ENCODE results near the gene CDCA3.

Gene CDCA3

DNA sequence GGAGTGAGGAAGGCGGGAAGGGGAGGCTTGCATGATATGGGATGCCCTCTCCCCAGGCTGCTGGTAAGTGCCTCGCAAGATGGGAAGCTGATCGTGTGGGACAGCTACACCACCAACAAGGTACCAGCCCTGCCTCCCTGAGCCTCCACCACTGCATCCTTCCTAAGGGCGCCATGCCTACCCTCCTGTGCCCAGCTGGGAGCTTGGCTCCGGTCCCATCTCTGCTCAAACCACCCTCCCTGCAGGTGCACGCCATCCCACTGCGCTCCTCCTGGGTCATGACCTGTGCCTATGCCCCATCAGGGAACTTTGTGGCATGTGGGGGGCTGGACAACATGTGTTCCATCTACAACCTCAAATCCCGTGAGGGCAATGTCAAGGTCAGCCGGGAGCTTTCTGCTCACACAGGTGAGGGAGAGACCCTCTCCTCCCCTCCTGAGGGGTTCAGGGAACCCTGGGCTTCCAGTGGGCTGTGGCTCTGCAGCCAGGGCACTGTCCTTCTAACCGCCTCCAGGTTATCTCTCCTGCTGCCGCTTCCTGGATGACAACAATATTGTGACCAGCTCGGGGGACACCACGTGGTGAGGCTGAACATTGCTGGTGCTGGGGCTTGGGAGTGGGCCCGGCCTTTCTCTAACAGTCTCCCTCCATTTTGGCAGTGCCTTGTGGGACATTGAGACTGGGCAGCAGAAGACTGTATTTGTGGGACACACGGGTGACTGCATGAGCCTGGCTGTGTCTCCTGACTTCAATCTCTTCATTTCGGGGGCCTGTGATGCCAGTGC lies 7.8 kb downstream of the CDCA3 start:
- Mint-ChIP-seq H3K27me3 (no peaks in the 10 kb centered on the region), H3K36me3 (ENCODE audit: insufficient read depth) (peaks cover 5% of the 10 kb centered on the region), H3K9me3 (no peaks in the 10 kb centered on the region), H3K4me3 (no peak overlapping the region), H3K4me1 (no peaks in the 10 kb centered on the region), H3K27ac (ENCODE audit: low read depth) (no peak overlapping the region)
- no peak for DNase-seq (ENCODE audit: low spot score in 2 of 2)
- ATAC-seq (replicated peaks; ENCODE audit: extremely low read depth, poor library complexity, severe bottlenecking): no peak

DNA sequence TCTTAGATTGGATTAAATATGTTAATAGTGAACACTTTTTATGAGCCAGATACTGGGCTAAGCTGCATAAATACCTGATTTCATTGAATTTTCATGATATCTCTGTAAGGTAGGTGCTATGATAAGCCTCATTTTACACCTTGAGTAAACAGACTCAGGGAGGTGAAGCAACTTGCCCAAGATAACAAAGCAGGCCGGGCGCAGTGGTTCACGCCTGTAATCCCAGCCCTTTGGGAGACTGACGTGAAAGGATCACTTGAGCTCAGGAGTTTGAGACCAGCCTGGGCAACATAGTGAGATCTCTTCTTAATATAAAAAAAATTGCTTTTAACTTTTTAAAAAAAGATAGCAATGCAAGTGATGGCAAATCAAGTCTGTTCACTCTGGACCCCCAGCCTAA lies 9.0 kb downstream of the CDCA3 start:
- H3K36me3 Mint-ChIP-seq (ENCODE audit: insufficient read depth): peaks cover 5% of the 10 kb centered on the region
- no peaks in the 10 kb centered on the region for H3K27me3 Mint-ChIP-seq
- no peaks in the 10 kb centered on the region for H3K4me1 Mint-ChIP-seq
- DNase-seq (ENCODE audit: low spot score in 2 of 2): no peak
- no peak overlapping the region for H3K27ac Mint-ChIP-seq (ENCODE audit: low read depth)
- no peak for ATAC-seq (replicated peaks; ENCODE audit: extremely low read depth, poor library complexity, severe bottlenecking)
- H3K4me3 Mint-ChIP-seq: no peak overlapping the region
- H3K9me3 Mint-ChIP-seq: no peaks in the 10 kb centered on the region

- no peak for ATAC-seq (replicated peaks; ENCODE audit: extremely low read depth, poor library complexity, severe bottlenecking)
- Mint-ChIP-seq H3K4me3 (no peak within 1 kb of the TSS), H3K36me3 (ENCODE audit: insufficient read depth) (peaks cover 5% of the 10 kb centered on the region), H3K9me3 (no peaks in the 10 kb centered on the region), H3K4me1 (no peaks in the 10 kb centered on the region), H3K27me3 (no peaks in the 10 kb centered on the region), H3K27ac (ENCODE audit: low read depth) (no peak within 1 kb of the TSS)
- no peak for DNase-seq (ENCODE audit: low spot score in 2 of 2)
Observed at GRCh38 chr12:6840761-6841515, 10.1 kb downstream of the CDCA3 start, which contains the start of gene GNB3. Gene GNB3 (plus strand): TSS chr12:6840925. CDS start chr12:6841288, 363 bp downstream.

DNA sequence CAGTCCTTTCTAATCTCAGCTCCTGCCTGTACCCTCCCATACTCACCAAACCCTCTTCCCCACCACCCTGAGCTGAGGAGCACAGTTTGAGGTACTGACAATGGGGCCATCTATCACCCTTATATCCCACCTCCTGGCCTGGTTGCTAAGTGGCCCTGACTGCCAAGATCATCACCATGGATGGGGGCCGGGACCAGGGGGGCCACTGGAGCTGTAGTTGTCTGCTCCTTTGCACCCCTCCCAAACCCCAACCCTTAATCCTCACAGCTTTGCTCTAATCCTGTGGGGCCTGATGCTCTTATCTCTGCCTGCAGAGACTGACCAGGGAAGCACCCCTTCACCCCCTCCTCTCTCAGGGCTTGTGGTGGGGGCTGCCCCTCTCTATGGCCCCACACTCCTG lies 10.8 kb downstream of the CDCA3 start:
- Mint-ChIP-seq H3K27ac (ENCODE audit: low read depth) (no peak overlapping the region), H3K27me3 (no peaks in the 10 kb centered on the region), H3K9me3 (no peaks in the 10 kb centered on the region), H3K4me1 (no peaks in the 10 kb centered on the region), H3K36me3 (ENCODE audit: insufficient read depth) (peaks cover 3% of the 10 kb centered on the region), H3K4me3 (no peak overlapping the region)
- no peak for DNase-seq (ENCODE audit: low spot score in 2 of 2)
- no peak for ATAC-seq (replicated peaks; ENCODE audit: extremely low read depth, poor library complexity, severe bottlenecking)

- H3K27ac Mint-ChIP-seq (ENCODE audit: low read depth): no peak overlapping the region
- no peaks in the 10 kb centered on the region for H3K9me3 Mint-ChIP-seq
- no peak for DNase-seq (ENCODE audit: low spot score in 2 of 2)
- no peaks in the 10 kb centered on the region for H3K27me3 Mint-ChIP-seq
- H3K4me1 Mint-ChIP-seq: no peaks in the 10 kb centered on the region
- no peak for ATAC-seq (replicated peaks; ENCODE audit: extremely low read depth, poor library complexity, severe bottlenecking)
- peaks cover 3% of the 10 kb centered on the region for H3K36me3 Mint-ChIP-seq (ENCODE audit: insufficient read depth)
- H3K4me3 Mint-ChIP-seq: no peak overlapping the region
Observed at GRCh38 chr12:6839482-6840201, 11.4 kb downstream of the CDCA3 start.

DNA sequence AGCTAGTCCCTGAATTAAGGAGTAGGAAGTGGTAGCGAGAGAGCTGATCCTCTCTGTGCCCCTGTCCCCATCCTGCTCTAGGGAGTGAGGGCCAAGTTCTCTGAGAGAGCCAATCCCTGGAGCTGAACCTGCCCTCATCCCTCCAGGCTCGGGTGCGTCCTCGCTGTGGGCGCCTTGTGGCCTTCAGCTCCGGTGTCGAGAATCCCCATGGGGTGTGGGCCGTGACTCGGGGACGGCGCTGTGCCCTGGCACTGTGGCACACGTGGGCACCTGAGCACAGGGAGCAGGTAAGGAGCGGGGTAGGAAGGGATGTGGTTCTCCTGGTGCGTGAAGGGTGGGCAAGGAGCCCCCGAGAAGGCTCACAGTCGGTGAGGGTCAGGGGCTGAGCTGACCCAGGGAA lies 12.2 kb downstream of the CDCA3 start:
- H3K4me1 Mint-ChIP-seq: no peaks in the 10 kb centered on the region
- no peak overlapping the region for H3K4me3 Mint-ChIP-seq
- no peak overlapping the region for H3K27ac Mint-ChIP-seq (ENCODE audit: low read depth)
- DNase-seq (ENCODE audit: low spot score in 2 of 2) (no peak), ATAC-seq (replicated peaks; ENCODE audit: extremely low read depth, poor library complexity, severe bottlenecking) (no peak)
- H3K27me3 Mint-ChIP-seq: no peaks in the 10 kb centered on the region
- H3K9me3 Mint-ChIP-seq: no peaks in the 10 kb centered on the region
- H3K36me3 Mint-ChIP-seq (ENCODE audit: insufficient read depth): peaks cover 4% of the 10 kb centered on the region

DNA sequence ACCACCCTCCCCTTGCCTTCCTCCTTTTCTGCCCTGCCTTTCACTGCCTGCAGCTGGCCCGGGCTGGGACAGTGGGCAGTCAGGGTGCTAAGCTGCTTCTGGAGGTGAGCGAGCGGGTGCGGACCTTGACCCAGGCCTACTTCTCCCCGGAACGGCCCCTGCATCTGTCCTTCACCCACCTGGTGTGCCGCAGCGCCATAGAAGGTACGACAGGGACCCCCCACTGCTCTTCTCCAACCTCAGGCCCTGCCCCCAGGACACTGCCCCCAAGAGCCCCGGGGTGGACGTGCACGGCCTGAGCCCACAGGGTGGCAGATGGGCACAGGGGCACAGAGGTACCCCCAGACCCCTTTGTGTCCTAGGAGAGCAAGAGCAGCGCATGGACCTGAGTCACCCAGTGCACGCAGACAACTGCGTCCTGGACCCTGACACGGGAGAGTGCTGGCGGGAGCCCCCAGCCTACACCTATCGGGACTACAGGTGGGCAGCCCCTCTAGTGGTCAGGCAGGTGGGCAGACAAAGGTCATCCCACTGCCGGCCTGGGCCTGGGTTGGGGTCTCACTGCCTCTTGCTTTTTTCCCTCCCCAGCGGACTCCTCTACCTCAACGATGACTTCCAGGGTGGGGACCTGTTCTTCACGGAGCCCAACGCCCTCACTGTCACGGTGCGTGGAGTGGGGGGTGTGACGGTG lies 13.6 kb downstream of the CDCA3 start:
- H3K27me3 Mint-ChIP-seq: no peaks in the 10 kb centered on the region
- peaks cover 3% of the 10 kb centered on the region for H3K36me3 Mint-ChIP-seq (ENCODE audit: insufficient read depth)
- H3K9me3 Mint-ChIP-seq: no peaks in the 10 kb centered on the region
- no peak overlapping the region for H3K27ac Mint-ChIP-seq (ENCODE audit: low read depth)
- DNase-seq (ENCODE audit: low spot score in 2 of 2) (no peak), ATAC-seq (replicated peaks; ENCODE audit: extremely low read depth, poor library complexity, severe bottlenecking) (no peak)
- no peaks in the 10 kb centered on the region for H3K4me1 Mint-ChIP-seq
- H3K4me3 Mint-ChIP-seq: no peak overlapping the region

DNA sequence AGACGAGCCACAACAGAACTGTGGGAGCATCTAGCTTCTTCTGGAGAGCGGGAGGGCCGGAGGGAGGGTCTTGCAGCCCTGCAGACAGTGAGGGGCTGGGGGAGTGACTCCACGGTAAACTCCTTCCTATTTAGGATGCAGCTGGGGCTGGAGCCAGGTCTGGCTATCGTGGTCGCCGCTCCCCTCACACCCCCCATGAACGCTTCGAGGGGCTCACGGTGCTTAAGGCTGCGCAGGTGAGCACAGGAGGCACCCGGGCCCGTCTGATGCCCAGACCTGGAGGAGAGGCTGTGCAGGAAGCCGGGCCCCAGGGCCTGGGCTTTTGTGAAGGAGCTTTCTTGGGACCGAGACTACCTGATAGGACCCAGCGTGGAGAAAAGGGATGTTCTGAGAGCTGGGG lies 14.2 kb downstream of the CDCA3 start:
- no peak for DNase-seq (ENCODE audit: low spot score in 2 of 2)
- Mint-ChIP-seq H3K27ac (ENCODE audit: low read depth) (no peak overlapping the region), H3K27me3 (peaks cover 3% of the 10 kb centered on the region), H3K9me3 (no peaks in the 10 kb centered on the region), H3K4me3 (no peak overlapping the region), H3K4me1 (no peaks in the 10 kb centered on the region), H3K36me3 (ENCODE audit: insufficient read depth) (peaks cover 3% of the 10 kb centered on the region)
- no peak for ATAC-seq (replicated peaks; ENCODE audit: extremely low read depth, poor library complexity, severe bottlenecking)

DNA sequence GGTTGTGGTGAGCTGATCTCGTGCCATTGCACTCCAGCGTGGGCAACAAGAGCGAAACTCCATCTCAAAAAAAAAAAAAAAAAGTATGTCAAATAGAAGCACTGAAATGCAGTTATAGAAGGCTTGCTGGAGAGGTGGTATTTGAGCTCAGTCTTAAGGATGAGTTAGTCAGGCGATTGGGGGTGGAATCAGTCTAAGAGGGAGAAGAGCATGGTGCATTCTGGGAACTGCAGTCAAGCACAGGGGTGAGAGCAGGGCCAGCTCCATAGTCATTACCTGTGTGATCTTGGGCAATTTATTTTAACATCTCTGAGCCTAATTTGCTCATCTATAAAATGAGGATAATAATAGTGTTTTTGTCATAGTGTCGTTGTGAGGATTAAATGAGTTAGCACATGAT lies 16.2 kb downstream of the CDCA3 start:
- Mint-ChIP-seq H3K9me3 (no peaks in the 10 kb centered on the region), H3K27me3 (peaks cover 23% of the 10 kb centered on the region), H3K4me1 (no peaks in the 10 kb centered on the region), H3K27ac (ENCODE audit: low read depth) (no peak overlapping the region), H3K36me3 (ENCODE audit: insufficient read depth) (peaks cover 4% of the 10 kb centered on the region), H3K4me3 (no peak overlapping the region)
- ATAC-seq (replicated peaks; ENCODE audit: extremely low read depth, poor library complexity, severe bottlenecking): no peak
- no peak for DNase-seq (ENCODE audit: low spot score in 2 of 2)

DNA sequence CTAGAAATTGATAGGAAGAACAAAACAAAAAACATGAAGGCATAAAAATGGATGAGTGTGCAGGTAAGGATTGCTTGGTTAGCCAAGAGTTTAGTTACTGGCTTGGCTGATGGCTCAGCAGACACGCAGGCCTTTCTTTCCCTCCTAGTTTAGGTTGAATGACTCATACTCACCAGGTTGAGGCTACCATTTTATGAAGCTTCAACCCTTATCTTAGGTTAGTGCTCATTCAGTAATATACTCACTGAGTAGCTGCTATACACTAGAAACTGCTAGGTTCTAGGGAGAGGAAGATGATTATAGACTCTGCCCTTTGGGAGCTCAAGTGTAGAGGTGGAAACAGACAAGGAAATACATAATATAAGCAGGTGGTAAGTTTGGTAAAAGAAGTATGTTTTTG lies 16.8 kb downstream of the CDCA3 start:
- ATAC-seq (replicated peaks; ENCODE audit: extremely low read depth, poor library complexity, severe bottlenecking) (no peak), DNase-seq (ENCODE audit: low spot score in 2 of 2) (no peak)
- Mint-ChIP-seq H3K4me3 (no peak overlapping the region), H3K4me1 (peaks cover 4% of the 10 kb centered on the region), H3K27me3 (peaks cover 28% of the 10 kb centered on the region), H3K9me3 (no peaks in the 10 kb centered on the region), H3K36me3 (ENCODE audit: insufficient read depth) (peaks cover 6% of the 10 kb centered on the region), H3K27ac (ENCODE audit: low read depth) (no peak overlapping the region)

- no peak overlapping the region for H3K4me3 Mint-ChIP-seq
- ATAC-seq (replicated peaks; ENCODE audit: extremely low read depth, poor library complexity, severe bottlenecking): no peak
- no peak for DNase-seq (ENCODE audit: low spot score in 2 of 2)
- H3K36me3 Mint-ChIP-seq (ENCODE audit: insufficient read depth): peaks cover 10% of the 10 kb centered on the region
- peaks cover 36% of the 10 kb centered on the region for H3K27me3 Mint-ChIP-seq
- no peaks in the 10 kb centered on the region for H3K9me3 Mint-ChIP-seq
- peaks cover 9% of the 10 kb centered on the region for H3K4me1 Mint-ChIP-seq
- no peak overlapping the region for H3K27ac Mint-ChIP-seq (ENCODE audit: low read depth)
Observed at GRCh38 chr12:6833189-6833890, 17.7 kb downstream of the CDCA3 start.

GRCh38 chr12:6832125-6832524 lies 19.0 kb downstream of the CDCA3 start:
- ATAC-seq (replicated peaks; ENCODE audit: extremely low read depth, poor library complexity, severe bottlenecking): no peak
- peaks cover 14% of the 10 kb centered on the region for H3K36me3 Mint-ChIP-seq (ENCODE audit: insufficient read depth)
- no peak for DNase-seq (ENCODE audit: low spot score in 2 of 2)
- peaks cover 49% of the 10 kb centered on the region for H3K27me3 Mint-ChIP-seq
- no peak overlapping the region for H3K27ac Mint-ChIP-seq (ENCODE audit: low read depth)
- H3K4me3 Mint-ChIP-seq: no peak overlapping the region
- no peaks in the 10 kb centered on the region for H3K9me3 Mint-ChIP-seq
- H3K4me1 Mint-ChIP-seq: peaks cover 21% of the 10 kb centered on the region

All from central memory CD8-positive, alpha-beta T cell (primary cell).